ENCODE results near the gene HEATR5A. TPM values are rescaled to one million over a fixed set of nuclear protein-coding genes. Genes with fewer than 3 reads are reported as not detected.
"Not testable (repeated sequence)": the region's sequence is repeated elsewhere in the genome, so short reads cannot be mapped to it uniquely, and the experiment has no call there.

Gene HEATR5A
- total RNA-seq, 2 experiments from 2014 or later, result 8.5 to 9.4 TPM

DNA sequence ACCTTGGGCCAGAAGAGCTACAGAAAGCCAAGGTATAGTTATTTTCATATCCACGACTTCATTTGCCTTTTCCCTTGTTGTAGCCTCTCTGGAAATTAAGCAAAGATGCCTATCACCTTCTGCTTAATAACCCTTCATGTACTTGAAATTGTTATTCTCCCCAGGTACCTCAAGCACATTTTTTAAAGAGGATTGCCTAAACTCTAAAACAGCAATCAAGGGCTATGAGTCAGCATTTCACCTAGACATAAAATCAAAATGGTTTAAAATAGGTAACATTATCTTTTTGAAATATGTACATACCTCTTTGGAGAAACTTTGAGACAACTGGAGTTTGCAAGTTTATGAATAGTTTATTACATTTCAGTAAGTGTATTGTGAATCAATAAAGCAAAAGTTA lies 25.4 kb upstream of the HEATR5A start:
- ChIA-PET CTCF (interaction anchor here (0.6 to 2.0 kb wide), 3 partner anchors 10 to 121 kb away, joined by 3 to 5 read pairs (median 3); no protein-coding TSS in a partner anchor), POLR2A (no interaction called here)
- Mint-ChIP-seq H3K9me3 (ENCODE audit: low read depth) (peaks cover 3% of the 10 kb centered on the region), H3K4me3 (no peak overlapping the region), H3K27ac (no peak overlapping the region), H3K27me3 (no peaks in the 10 kb centered on the region), H3K36me3 (ENCODE audit: low read depth) (peaks cover 14% of the 10 kb centered on the region), H3K4me1 (no peaks in the 10 kb centered on the region)
- DNase-seq, result no peak
- intact Hi-C loops (cut with DNase I, micrococcal nuclease), result loop anchor here in 1 of 2 experiments (5.0 kb wide), 2 partner anchors 68 to 173 kb away; no protein-coding TSS in a partner anchor
- ATAC-seq, result no peak

DNA sequence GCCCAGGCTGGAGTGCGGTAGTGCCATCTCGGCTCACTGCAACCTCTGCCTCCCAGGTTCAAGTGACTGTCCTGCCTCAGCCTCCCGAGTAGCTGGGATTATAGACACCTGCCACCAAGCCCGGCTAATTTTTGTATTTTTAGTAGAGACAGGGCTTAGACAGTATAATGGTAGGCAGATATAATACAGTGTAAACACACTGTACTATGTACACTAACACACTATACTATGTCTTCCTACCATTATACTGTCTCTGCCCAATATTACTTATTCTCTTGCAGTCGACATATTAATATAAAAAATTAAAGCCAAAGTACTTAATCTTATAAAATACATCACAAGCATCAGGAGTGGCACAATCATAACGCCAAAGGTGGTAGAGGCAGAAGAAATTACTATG lies 21.9 kb upstream of the HEATR5A start:
- DNase-seq (no peak), ATAC-seq (no peak)
- ChIA-PET CTCF (no interaction called here), POLR2A (no interaction called here)
- Mint-ChIP-seq H3K36me3 (ENCODE audit: low read depth) (peaks cover 23% of the 10 kb centered on the region), H3K9me3 (ENCODE audit: low read depth) (peaks cover 6% of the 10 kb centered on the region), H3K27me3 (no peaks in the 10 kb centered on the region), H3K4me3 (no peak overlapping the region), H3K4me1 (no peaks in the 10 kb centered on the region), H3K27ac (no peak overlapping the region)
- intact Hi-C loops (cut with DNase I, micrococcal nuclease), result no loop called here

DNA sequence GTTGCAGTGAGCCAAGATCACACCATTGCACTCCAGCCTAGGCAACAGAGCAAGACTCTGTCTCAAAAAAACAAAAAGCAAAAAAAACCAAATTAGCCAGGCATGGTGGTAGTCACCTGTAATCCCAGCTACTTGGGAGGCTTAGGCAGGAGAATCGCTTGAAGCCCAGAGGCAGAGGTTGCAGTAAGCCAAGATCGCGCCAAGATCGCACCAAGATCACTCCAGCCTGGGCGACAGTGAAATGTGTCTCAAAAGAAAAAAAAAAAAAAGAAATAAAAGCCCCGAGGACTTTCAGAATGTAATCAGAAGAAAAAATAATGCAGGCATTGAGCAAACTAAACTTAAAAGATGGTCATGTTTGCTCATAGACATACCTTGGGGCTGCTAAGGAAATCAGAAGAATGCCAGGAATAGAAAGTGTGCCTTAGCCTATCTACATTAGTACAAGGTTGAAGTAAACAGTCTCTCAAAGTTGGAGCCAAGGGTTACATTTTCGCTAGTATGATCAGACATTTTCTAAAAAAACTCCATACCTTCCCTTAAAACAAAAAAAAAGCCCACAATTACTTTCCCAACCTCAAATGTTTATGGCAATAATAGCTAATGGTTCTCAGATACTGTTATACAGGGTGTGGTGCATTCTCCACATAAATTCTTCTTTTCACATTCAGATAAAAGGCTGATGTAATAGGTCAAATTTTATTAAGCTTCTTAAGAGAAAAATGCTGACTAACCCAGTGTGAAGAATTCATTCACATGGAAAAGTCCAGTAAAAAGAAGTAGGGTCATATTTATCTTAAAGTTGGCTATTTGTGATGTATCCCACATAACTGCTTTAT lies 21.1 kb upstream of the HEATR5A start:
- no peak for DNase-seq
- H3K27ac Mint-ChIP-seq, result no peak overlapping the region
- H3K9me3 Mint-ChIP-seq (ENCODE audit: low read depth), result peaks cover 6% of the 10 kb centered on the region
- no peak for ATAC-seq
- intact Hi-C loops (cut with DNase I, micrococcal nuclease), result no loop called here
- no peaks in the 10 kb centered on the region for H3K4me1 Mint-ChIP-seq
- peaks cover 22% of the 10 kb centered on the region for H3K36me3 Mint-ChIP-seq (ENCODE audit: low read depth)
- no peak overlapping the region for H3K4me3 Mint-ChIP-seq
- no peaks in the 10 kb centered on the region for H3K27me3 Mint-ChIP-seq
- ChIA-PET POLR2A (no interaction called here), CTCF (no interaction called here)

DNA sequence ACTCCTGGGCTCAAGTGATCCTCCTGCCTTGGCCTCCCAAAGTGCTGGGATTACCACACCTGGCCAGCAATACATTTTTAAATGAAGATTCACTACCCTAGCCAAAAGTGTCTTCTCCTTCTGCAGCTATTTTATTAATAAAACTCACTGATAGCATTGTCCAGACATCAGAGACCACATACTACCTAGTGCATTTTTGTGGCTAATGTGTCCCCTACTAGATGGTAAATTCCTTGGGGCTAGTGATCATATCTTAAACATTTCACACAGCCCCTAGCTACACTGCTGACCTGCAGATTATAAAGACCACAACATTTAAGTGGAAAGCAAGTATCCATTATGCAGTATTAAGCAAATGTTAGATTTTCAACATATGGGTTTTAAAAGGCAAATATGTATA lies 19.9 kb upstream of the HEATR5A start:
- ChIA-PET POLR2A (no interaction called here), CTCF (interaction anchor here (0.9 kb wide), 1 partner anchor 13 kb away, joined by 3 read pairs; no protein-coding TSS in a partner anchor)
- Mint-ChIP-seq H3K4me1 (no peaks in the 10 kb centered on the region), H3K27me3 (no peaks in the 10 kb centered on the region), H3K36me3 (ENCODE audit: low read depth) (peaks cover 18% of the 10 kb centered on the region), H3K27ac (no peak overlapping the region), H3K9me3 (ENCODE audit: low read depth) (peaks cover 6% of the 10 kb centered on the region), H3K4me3 (no peak overlapping the region)
- ATAC-seq, result no peak
- intact Hi-C loops (cut with DNase I, micrococcal nuclease), result no loop called here
- DNase-seq, result no peak

DNA sequence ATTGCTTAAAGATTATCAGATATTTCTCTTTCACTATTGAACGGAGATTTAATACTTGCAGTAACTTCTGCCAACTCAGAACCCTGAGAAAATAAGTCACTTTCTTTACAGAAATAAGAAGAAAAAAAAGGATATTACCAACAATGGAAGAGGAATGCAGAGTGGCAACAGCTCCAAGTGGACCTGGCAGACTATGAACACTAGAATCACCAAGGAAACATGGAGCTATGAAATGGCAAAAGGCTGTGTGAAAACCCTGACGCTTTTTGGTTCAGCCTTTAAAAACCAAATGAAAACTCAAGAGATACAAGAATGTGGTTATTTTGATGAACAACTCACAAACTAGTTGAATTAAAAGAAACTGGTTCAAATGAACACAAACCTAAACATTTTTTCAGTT lies 19.2 kb upstream of the HEATR5A start:
- ATAC-seq (no peak), DNase-seq (no peak)
- Mint-ChIP-seq H3K9me3 (ENCODE audit: low read depth) (peaks cover 6% of the 10 kb centered on the region), H3K27me3 (no peaks in the 10 kb centered on the region), H3K27ac (no peak overlapping the region), H3K4me1 (no peaks in the 10 kb centered on the region), H3K36me3 (ENCODE audit: low read depth) (peaks cover 18% of the 10 kb centered on the region), H3K4me3 (no peak overlapping the region)
- ChIA-PET POLR2A (no interaction called here), CTCF (interaction anchor here (0.9 kb wide), 2 partner anchors 14 to 19 kb away, joined by 3 read pairs; no protein-coding TSS in a partner anchor)
- intact Hi-C loops (cut with DNase I, micrococcal nuclease), result no loop called here

DNA sequence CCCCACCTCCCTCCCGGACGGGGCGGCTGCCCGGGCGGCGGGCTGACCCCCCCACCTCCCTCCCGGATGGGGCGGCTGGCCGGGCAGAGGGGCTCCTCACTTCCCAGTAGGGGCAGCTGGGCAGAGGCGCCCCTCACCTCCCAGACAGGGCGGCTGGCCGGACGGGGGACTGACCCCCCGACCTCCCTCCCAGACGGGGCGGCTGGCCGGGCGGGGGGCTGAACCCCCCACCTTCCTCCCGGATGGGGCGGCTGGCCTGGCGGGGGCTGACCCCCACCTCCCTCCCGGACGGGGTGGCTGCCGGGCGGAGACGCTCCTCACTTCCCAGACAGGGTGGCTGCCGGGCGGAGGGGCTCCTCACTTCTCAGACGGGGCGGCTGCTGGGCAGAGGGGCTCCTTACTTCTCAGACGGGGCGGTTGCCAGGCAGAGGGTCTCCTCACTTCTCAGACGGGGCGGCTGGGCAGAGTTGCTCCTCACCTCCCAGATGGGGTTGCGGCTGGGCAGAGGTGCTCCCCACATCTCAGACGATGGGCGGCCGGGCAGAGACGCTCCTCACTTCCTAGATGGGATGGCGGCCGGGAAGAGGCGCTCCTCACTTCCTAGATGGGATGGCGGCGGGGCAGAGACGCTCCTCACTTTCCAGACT lies 16.8 kb upstream of the HEATR5A start:
- POLR2A ChIA-PET, result interaction anchor here (0.6 kb wide), 1 partner anchor 24 kb away, joined by 4 read pairs; no protein-coding TSS in a partner anchor
- peaks cover 20% of the 10 kb centered on the region for H3K36me3 Mint-ChIP-seq (ENCODE audit: low read depth)
- H3K27ac Mint-ChIP-seq; H3K27me3 Mint-ChIP-seq; CTCF ChIA-PET; H3K4me3 Mint-ChIP-seq; H3K9me3 Mint-ChIP-seq (ENCODE audit: low read depth); H3K4me1 Mint-ChIP-seq; DNase-seq; ATAC-seq; intact Hi-C loops (cut with DNase I, micrococcal nuclease): not testable (repeated sequence)

DNA sequence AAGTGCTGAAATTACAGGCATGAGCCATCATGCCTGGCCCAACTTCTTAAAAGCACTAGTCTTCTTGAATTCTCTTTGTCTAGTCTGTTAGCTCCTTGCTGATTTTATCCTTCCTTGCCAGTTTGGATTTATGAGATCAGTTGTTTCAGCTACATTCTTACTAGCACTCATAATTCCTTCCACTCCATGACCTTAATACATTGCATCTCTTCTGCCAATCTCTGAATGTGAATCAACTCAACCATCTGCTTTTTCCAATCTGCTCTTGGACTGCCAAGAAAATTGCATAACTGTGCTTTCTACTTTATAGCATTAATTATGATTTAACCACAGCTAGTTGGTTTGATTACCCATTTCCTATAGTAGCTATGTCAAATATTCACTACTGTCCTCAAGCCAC lies 14.9 kb upstream of the HEATR5A start:
- ATAC-seq (no peak), DNase-seq (no peak)
- peaks cover 5% of the 10 kb centered on the region for H3K9me3 Mint-ChIP-seq (ENCODE audit: low read depth)
- H3K36me3 Mint-ChIP-seq (ENCODE audit: low read depth), result peaks cover 27% of the 10 kb centered on the region
- ChIA-PET POLR2A (interaction anchor here (0.5 kb wide), 1 partner anchor 19 kb away, joined by 5 read pairs; no protein-coding TSS in a partner anchor), CTCF (interaction anchor here (0.6 to 1.9 kb wide), 3 partner anchors 10 to 25 kb away, joined by 3 to 11 read pairs (median 5); no protein-coding TSS in a partner anchor)
- H3K4me3 Mint-ChIP-seq, result no peak overlapping the region
- H3K27me3 Mint-ChIP-seq, result no peaks in the 10 kb centered on the region
- intact Hi-C loops (cut with DNase I, micrococcal nuclease), result no loop called here
- H3K4me1 Mint-ChIP-seq, result peaks cover 4% of the 10 kb centered on the region
- H3K27ac Mint-ChIP-seq, result no peak overlapping the region

DNA sequence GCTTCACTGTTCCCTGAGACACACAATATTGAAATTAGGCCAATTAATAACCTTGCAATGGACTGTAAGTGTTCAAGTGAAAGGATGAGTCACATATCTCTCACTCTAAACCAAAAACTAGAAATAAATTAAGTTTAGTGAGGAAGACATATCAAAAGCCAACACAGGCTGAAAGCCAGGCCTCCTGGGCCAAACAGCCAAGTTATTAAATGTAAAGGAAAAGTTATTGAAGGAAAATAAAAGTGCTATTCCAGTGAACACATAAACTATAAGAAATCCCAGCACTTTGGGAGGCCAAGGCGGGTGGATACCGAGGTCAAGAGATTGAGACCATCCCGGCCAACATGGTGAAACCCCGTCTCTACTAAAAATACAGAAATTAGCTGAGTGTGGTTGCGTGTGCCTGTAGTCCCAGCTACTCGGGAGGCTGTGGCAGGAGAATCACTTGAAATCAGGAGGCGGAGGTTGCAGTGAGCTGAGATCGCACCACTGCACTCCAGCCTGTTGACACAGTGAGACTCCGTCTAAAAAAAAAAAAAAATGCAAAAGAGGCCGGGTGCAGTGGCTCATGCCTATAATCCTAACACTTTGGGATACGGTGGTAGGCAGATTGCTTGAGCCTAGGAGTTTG lies 10.4 kb upstream of the HEATR5A start:
- H3K4me1 Mint-ChIP-seq, result peaks cover 15% of the 10 kb centered on the region
- CTCF ChIA-PET, result interaction anchor here (1.6 kb wide), 1 partner anchor 10 kb away, joined by 6 read pairs; the partner anchor contains the start of gene HEATR5A

DNA sequence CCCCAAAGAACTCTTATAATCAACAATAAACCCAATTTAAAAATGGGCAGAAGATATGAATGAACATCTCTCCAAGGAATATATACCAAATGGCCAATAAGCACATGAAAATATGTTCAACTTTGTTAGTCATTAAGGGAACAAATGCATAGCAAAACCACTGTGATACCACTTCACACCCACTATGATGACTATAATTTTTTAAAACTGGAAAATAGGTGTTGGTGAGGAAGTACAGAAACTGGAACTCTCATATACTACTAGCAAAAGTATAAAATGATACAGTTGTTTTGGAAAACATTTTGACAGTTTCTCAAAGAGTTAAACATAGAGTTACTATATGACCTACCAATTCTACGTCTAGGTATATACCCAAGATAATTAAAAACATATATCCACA lies 9.4 kb upstream of the HEATR5A start:
- Mint-ChIP-seq H3K9me3 (ENCODE audit: low read depth) (peaks cover 2% of the 10 kb centered on the region), H3K27me3 (no peaks in the 10 kb centered on the region), H3K36me3 (ENCODE audit: low read depth) (peaks cover 14% of the 10 kb centered on the region), H3K4me1 (peaks cover 15% of the 10 kb centered on the region), H3K4me3 (no peak overlapping the region), H3K27ac (no peak overlapping the region)
- intact Hi-C loops (cut with DNase I, micrococcal nuclease), result loop anchor here (10.0 kb wide), 2 partner anchors 155 to 225 kb away; partner anchors contain the start of gene HECTD1 (in 1 of the 2)
- CTCF ChIA-PET, result interaction anchor here (1.4 kb wide), 1 partner anchor 9 kb away, joined by 4 read pairs; the partner anchor contains the start of gene HEATR5A
- ATAC-seq (peak; percentile 82), DNase-seq (no peak)
- POLR2A ChIA-PET, result no interaction called here

More for the DNA sequence above, 10.4 kb upstream of the HEATR5A start:
- POLR2A ChIA-PET, result no interaction called here
- intact Hi-C loops (cut with DNase I, micrococcal nuclease), result no loop called here
- H3K9me3 Mint-ChIP-seq (ENCODE audit: low read depth), result peaks cover 2% of the 10 kb centered on the region
- ATAC-seq (no peak), DNase-seq (no peak)
- no peak overlapping the region for H3K4me3 Mint-ChIP-seq
- peak overlapping the region; percentile 38 for H3K27ac Mint-ChIP-seq
- H3K36me3 Mint-ChIP-seq (ENCODE audit: low read depth), result peaks cover 14% of the 10 kb centered on the region
- no peaks in the 10 kb centered on the region for H3K27me3 Mint-ChIP-seq

DNA sequence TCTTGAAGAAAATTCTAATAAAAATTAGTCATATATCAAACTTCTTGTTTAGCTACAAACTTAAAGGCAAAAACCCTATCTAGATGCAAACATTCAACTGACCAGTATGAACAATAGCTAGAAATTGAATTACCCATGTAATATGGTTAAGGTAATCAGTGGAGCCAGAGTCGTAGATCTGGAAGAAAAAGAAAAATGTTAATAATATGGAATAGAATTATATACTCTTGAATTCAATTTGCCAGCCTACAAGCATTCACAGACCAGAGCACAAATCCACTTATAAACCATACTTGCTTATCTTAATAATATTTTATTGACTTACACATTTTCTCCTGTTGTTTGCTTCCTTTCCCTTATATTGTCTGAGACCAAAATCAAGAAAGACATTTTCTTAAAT lies 7.7 kb upstream of the HEATR5A start:
- intact Hi-C loops (cut with DNase I, micrococcal nuclease), result loop anchor here (10.0 kb wide), 2 partner anchors 153 to 223 kb away; partner anchors contain the start of gene HECTD1 (in 1 of the 2)
- POLR2A ChIA-PET, result no interaction called here

DNA sequence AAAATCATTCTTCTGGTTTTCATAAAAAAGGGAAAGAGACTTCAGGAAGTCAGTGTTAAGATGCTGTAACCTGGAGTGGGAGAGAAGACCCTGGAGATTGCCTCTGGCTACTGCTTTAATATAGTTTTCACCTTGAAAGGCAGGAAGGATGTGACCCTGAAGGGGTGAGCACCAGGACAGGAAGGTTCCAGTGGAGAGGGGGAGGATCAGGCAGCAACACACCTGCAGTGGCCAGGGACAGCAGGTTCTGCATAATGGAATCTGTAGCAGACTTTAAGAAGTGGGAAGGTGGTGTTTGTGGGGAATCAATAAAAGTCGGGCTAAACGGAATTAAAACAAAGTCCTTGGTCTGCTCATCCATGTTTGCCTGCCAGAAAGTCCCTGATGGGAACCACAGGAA lies 6.3 kb upstream of the HEATR5A start:
- ChIA-PET POLR2A (no interaction called here), CTCF (interaction anchor here (1.0 kb wide), 1 partner anchor 23 kb away, joined by 3 read pairs; no protein-coding TSS in a partner anchor)
- Mint-ChIP-seq H3K4me3 (no peak overlapping the region), H3K4me1 (peaks cover 18% of the 10 kb centered on the region), H3K27me3 (no peaks in the 10 kb centered on the region), H3K27ac (no peak overlapping the region), H3K36me3 (ENCODE audit: low read depth) (peaks cover 7% of the 10 kb centered on the region), H3K9me3 (ENCODE audit: low read depth) (no peaks in the 10 kb centered on the region)
- intact Hi-C loops (cut with DNase I, micrococcal nuclease), result loop anchor here (10.0 kb wide), 2 partner anchors 152 to 222 kb away; partner anchors contain the start of gene HECTD1 (in 1 of the 2)
- ATAC-seq (no peak), DNase-seq (no peak)

More for the DNA sequence above, 7.7 kb upstream of the HEATR5A start:
- Mint-ChIP-seq H3K36me3 (ENCODE audit: low read depth) (peaks cover 12% of the 10 kb centered on the region), H3K27ac (no peak overlapping the region), H3K4me1 (peaks cover 15% of the 10 kb centered on the region), H3K9me3 (ENCODE audit: low read depth) (peaks cover 2% of the 10 kb centered on the region), H3K27me3 (no peaks in the 10 kb centered on the region), H3K4me3 (no peak overlapping the region)
- DNase-seq (no peak), ATAC-seq (no peak)
- CTCF ChIA-PET, result interaction anchor here (1.3 kb wide), 1 partner anchor 21 kb away, joined by 3 read pairs; no protein-coding TSS in a partner anchor
